Kidney glomerular epithelial cell (primary cell): ENCODE data around the gene ZNF536.

Experiments
- DNase-seq: peaks from one replicate; lab custom pipeline; 2025; lab: John Stamatoyannopoulos, UW

The ZNF536 gene

GRCh38 chr19:30529876-30530275 lies 157.7 kb downstream of the ZNF536 start:
- DNase-seq = no peak

GRCh38 chr19:30530751-30531150 lies 158.6 kb downstream of the ZNF536 start:
- no peak for DNase-seq

- no peak for DNase-seq
These were observed 162.8 kb downstream of the ZNF536 start for GRCh38 chr19:30535011-30535410.

GRCh38 chr19:30536975-30537374 lies 164.8 kb downstream of the ZNF536 start:
- no peak for DNase-seq

- DNase-seq = no peak
These were observed 167.1 kb downstream of the ZNF536 start for GRCh38 chr19:30539315-30539714.

GRCh38 chr19:30539981-30540380 lies 167.8 kb downstream of the ZNF536 start:
- no peak for DNase-seq

GRCh38 chr19:30540761-30541160 lies 168.6 kb downstream of the ZNF536 start:
- no peak for DNase-seq

GRCh38 chr19:30541575-30541974 lies 169.4 kb downstream of the ZNF536 start:
- no peak for DNase-seq

GRCh38 chr19:30543243-30543945 lies 171.2 kb downstream of the ZNF536 start:
- no peak for DNase-seq

- no peak for DNase-seq
These were observed 173.6 kb downstream of the ZNF536 start for GRCh38 chr19:30545752-30546151.

GRCh38 chr19:30546332-30546731 lies 174.1 kb downstream of the ZNF536 start:
- DNase-seq = no peak

GRCh38 chr19:30547246-30547645 lies 175.1 kb downstream of the ZNF536 start:
- DNase-seq = no peak

- no peak for DNase-seq
These were observed 177.0 kb downstream of the ZNF536 start for GRCh38 chr19:30549151-30549550.

- no peak for DNase-seq
These were observed 179.1 kb downstream of the ZNF536 start for GRCh38 chr19:30551271-30551670.

GRCh38 chr19:30552593-30552992 lies 180.4 kb downstream of the ZNF536 start:
- no peak for DNase-seq

- no peak for DNase-seq
These were observed 183.0 kb downstream of the ZNF536 start for GRCh38 chr19:30555075-30555790.

- no peak for DNase-seq
These were observed 183.6 kb downstream of the ZNF536 start for GRCh38 chr19:30555791-30556110.

- no peak for DNase-seq
These were observed 184.1 kb downstream of the ZNF536 start for GRCh38 chr19:30556230-30556711.

- DNase-seq = no peak
These were observed 185.0 kb downstream of the ZNF536 start for GRCh38 chr19:30557212-30557611.

GRCh38 chr19:30557927-30558557 lies 185.9 kb downstream of the ZNF536 start:
- no peak for DNase-seq

GRCh38 chr19:30558793-30559192 lies 186.6 kb downstream of the ZNF536 start:
- DNase-seq = no peak

- DNase-seq = no peak
These were observed 187.3 kb downstream of the ZNF536 start for GRCh38 chr19:30559446-30559845.

GRCh38 chr19:30562981-30563380 lies 190.8 kb downstream of the ZNF536 start:
- DNase-seq = no peak
